T-helper 22 cell (primary cell): Measurements from ENCODE around the gene DOCK2.
"Not testable (repeated sequence)": the region's sequence is repeated elsewhere in the genome, so short reads cannot be mapped to it uniquely, and the experiment has no call there.

Source experiments
- DNase-seq: peaks from one replicate; pipeline ENCODE4 v3.0.0-alpha.2; 2020; ENCODE audit warnings: low read depth

DOCK2 gene

DNA sequence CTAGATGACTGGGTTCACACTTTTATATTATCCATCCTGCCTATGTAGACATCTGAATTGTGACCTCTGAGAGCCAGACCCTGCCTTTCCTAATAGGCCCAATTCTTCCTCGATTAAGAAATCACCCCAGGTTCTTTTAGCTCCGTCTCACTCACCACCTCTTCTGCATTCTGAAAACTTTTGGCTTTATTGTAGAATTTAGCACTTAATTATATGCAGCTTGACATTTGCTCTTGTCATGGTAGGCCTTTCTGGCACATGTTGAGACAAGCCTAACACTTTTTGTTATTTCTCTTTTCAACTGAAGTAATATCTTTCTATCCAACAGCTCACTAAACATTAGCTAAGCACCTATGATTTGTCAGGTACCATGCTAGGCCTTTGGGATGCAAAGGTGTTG, 180.0 kb downstream of the DOCK2 start:
- DNase-seq = no peak

DNA sequence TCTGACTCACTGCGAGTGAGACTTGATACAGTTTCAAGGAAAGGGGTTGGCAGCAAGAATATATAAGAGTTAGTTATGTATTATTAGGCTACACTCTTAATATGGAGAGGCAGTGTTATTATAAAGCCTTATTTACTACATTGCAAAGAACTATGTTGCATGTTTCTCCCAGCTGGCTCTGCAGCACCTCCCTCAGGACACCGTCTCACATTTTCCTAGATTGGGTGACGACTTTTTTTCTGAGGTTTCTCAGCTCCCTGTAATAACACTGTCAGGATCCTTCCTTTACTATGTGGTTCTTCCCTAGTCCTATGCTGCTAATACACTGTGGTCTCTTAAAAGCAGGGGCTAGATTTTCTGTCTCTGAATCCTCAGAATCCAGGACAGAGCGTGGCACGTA, 189.5 kb downstream of the DOCK2 start:
- no peak for DNase-seq

DNA sequence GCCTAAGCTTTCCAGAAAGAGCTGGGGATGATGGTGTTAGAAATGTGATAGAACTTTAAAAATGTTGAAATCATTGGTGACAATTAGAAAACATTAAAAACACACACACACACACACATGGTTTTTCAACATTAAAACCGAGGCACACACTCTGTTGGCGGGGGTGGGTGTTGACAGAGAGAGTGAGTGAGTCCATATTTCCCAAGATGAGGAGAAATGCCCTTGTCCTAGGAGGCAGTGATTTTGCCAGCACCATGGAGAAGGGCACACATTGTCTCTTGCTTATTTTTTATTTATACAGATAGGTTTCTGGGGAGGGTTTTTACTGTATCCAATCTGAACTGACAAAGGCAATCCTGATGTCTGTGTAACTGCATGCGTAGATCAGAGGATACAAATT, 190.7 kb downstream of the DOCK2 start:
- DNase-seq = no peak

DNA sequence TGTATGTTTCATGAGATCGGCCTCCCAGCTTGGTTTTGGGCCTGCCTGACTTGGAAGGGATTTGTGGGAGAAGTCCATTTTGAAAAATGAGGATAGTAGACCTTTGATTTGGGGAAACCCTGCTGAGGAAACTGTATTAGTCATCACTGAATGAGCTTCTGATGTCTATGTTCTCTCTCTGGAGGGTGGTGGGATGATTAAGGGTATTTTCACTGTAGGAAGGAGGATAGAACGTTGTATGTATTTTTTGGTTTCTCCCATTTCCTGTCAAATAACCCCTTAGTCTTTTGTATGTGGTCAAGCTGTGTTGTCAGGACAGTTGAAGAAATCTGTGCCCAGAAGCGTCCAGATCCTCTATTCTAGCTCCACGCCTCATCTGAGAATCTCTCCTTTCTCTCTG, 191.3 kb downstream of the DOCK2 start:
- DNase-seq = no peak

DNA sequence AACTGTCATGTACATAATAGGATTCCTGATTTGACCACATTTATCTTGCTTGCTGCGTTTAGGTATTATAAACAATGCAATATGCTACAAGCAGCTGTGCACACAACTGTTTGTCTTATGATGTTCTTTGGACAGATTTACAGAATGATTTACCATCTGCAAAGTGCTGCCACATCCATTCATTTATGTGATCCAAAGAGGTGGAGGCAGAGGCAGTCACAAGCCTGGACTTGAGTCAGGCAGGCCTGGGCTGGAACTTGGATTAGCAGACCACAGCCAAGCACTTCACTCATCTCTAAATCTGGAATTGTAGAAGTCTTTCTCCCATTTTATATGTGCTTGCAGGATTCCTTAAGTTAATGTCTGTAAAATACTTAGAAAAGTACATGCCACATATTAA, 194.3 kb downstream of the DOCK2 start:
- DNase-seq = no peak

DNA sequence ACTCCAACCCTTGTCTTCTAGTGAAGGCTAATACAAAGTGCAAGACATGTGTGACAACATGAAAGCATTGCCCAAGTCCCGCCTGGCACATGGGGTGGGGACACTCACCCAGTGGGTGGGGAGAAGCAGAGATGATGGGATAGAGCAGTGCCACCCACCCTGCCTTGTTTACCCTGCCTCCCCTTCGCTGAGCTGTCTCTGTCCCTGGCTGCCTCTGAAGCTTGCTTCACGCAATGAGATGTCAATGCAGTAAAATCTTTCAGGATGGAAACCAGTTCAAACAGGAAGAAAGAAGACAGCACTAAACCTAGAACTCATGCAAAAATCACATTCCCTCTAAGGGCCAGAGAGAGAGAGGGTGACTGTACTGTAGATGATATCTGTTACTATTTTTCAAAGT, 195.2 kb downstream of the DOCK2 start:
- no peak for DNase-seq

DNA sequence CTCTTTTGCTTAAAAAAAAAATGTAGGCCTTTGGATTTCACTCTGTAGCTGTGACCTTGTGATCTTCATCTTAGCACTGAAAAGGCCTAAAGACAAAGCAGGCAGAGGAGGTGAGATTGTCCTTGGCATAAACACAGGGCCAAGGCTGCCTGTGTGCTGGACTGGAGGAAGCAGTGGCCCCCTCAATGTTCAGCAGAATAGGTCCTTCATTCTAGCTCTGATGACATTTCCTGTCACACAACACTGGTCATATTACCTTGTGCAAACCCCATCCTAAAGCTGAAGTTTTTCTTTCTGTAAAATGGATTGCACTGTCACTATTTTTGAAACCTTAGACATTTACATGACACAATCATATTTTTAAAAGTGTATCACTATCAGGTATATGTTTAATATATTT, 195.8 kb downstream of the DOCK2 start:
- no peak for DNase-seq

DNA sequence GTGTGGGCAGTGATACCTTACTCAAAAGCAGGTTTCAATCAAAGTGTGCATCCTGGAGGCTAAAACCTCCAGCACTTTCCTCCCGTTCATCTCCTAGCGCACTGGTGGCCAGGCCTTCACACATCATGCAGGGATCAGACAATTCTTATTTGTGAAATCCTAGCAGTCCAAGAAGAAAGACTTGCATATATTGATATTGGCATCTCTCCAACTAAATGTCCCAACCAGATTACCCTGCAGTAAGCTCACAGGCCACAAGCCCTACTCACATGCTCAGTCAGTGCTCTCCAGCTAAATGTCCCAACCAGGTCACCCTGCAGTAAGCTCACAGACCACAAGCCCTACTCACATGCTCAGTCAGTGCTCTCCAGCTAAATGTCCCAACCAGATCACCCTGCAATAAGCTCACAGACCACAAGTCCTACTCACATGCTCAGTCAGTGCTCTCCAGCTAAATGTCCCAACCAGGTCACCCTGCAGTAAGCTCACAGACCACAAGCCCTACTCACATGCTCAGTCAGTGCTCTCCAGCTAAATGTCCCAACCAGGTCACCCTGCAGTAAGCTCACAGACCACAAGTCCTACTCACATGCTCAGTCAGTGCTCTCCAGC, 196.7 kb downstream of the DOCK2 start:
- DNase-seq = not testable (repeated sequence)

DNA sequence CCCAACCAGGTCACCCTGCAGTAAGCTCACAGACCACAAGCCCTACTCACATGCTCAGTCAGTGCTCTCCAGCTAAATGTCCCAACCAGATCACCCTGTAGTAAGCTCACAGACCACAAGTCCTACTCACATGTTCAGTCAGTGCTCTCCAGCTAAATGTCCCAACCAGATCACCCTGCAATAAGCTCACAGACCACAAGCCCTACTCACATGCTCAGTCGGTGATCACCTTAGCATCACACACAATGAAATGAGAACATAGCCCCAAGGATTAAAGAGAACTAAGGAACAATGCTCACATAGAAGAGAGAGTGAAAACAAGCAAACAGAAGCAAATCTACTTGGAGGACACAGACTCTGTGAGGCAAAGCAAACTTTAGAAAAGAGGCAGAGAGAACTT, 197.5 kb downstream of the DOCK2 start:
- DNase-seq = not testable (repeated sequence)

DNA sequence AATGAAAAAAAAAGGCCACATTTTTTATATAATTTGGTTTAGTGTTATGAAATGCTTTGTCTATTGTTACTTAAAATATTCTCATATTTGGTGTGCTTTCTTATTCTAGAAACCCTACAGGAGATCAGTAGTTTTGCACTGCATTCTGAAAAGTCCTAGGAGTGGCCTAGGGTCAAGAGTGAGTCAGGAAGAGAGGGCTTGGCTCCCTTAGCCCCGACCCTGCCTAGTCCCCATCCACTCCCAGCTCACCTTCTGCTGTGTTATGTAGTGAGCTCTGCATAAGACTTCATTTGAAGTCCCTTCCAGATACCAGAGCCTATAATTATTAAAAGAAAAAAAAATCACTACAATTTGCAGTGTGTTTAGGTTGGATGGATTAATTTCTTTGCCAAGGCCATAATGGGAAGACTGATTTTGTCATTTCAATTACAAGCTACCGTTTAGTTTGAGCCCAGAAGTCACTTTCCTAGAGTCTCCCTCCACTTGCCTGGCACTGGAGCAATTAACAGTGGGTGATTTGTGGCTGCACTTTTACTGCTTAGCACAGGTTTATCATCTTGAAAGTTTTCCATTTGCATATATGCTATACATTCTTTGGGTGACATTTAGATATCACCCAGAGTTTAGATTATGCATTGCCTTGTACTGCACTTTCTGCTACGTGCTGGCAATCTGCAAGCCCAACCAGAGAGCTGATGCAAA, 199.9 kb downstream of the DOCK2 start:
- DNase-seq = no peak

DNA sequence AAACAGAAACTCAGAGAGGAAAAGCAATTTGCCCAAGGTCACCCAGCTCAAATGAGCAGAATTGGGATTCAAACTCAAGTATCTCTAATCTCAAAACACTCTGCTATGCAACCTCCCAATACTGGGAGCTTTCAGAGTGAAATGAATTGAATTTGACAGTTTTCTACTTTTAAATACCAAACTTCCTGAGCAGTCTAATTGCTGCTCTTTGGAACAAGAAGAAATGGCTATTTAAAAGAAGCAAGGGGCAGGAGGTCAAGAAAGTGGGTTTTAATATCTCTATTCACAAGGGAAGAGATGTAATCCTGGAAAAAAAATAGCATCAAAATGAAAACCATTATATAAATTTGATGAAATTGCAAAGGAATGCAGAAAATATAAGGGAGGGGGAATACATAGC, 200.6 kb downstream of the DOCK2 start:
- DNase-seq = no peak

DNA sequence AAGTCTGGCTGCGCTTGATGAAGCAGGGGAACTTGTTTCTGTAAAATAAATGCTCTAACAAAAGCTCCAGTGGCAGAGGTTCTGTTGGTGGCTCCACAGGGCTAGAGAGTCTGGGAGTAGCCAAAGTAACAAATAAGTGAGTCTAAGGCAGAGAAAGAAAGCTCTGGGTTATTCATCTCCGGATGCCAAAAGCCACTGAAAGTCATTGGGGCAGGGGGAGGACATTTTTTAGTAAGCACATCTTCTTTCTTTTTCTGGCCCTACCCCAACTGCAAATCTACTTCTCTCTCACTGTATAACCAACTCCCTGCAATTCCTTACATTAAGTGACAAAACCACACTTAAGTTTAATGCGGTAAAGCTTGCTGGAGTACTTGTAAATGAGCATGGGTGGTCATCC, 201.6 kb downstream of the DOCK2 start:
- DNase-seq = no peak

DNA sequence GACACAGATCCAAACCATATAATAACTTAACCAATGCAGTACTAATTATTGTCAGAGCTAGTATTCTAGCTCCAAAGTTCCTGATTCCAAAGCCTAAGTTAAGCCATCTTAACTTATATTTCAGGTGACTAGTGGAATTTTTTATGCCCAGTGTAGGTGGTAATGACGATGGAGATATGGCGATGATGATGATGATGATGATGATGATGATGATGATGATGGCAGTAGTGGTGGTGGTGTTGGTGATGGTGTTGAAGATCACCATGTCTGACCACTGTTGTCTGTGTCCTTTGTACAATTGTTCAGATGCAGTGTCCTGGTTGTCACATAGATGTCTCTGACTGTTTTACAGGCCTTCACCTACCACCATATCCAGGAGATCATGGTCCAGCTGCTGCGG, 203.3 kb downstream of the DOCK2 start:
- no peak for DNase-seq

DNA sequence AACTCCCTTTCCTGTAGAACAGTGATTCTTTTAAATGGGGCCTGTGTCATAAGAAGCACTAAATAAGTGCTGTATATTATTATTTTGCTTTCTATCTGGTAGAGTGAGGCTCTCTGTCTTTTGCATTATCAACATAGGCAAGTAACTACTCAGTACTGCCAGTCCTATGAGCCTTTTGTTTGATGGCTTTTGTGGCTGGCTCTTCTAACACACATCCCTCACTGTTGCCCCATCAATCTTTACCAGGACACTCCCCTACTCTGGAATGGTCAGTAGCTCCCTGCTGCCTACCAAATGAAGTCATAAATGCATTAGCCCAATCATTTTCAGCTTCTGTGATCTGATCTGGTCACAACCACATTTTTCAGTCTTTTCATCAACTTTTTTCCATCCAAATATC, 205.6 kb downstream of the DOCK2 start:
- DNase-seq = no peak

DNA sequence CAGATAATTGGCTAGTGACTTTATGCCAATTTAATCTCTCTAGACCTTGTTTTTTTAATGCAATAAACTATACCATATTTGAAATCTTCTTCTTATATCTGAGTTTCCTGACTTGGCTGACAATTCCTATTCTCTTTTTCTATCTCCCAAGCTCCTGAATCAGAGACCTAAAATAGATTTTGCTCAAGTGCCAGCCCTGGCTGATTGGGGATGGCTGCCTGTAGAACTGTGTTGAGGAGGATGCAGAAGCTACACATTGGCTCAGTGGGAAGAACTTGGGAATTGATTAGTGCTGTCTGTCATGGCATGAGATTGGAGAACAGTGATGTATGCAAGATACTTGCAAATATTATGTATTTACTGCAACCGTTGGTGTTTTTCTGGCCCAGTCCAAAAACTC, 210.4 kb downstream of the DOCK2 start:
- no peak for DNase-seq

DNA sequence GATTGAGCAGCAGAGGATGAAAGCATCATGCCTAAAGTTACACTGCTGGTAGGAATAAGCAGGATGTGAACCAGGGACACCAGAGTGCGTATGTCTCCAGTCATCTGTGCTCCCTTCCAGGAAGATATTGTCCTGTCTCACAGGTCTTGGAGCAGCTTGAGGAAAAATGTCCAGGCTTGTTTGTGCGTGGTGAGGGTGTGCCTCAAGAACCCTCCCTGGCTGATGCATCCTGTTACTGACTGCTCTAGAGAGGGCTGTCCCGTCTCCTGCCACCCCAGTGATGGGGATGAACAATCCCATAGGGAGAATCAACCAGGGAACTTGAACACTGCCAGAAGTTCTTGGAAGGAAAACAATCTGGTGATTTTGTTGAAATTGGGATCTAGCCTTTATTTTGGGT, 211.2 kb downstream of the DOCK2 start:
- DNase-seq = no peak

DNA sequence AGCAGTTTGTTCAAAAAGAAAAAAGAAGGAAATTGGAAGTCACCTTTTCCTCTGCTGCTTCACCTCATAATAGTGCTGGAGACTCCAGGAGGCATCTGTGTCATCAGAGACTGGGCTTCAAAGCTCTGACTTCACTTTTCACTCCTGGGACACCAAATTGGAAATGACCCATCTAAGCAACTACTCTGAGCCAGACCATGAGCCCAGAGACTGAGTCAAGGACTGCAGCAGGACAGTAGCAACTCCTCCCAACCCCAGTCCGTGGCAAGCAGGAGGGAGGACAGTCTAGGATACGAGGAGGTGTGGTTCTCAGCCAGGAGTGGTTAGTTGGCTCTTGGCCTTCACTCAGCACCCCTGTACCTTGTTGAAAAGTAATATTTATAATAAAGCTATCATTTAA, 211.7 kb downstream of the DOCK2 start:
- no peak for DNase-seq

DNA sequence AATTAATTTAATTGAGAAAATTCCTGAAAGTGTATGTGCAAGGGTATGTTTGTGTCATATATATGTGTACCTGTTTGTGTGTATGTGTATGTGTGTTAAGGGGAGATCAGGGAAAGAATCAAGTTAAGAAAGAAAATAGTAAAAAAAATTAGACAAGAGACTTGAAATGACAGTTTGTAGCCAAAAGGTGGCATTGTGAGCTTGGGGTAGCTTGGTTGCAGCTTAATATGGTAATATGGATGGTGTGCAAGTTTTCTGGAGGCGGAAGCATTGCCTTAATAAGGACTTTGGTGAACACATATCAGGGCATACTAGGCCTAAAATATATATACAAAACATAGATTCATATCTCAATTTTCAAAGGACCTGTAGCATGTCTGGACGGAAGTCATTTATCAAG, 213.3 kb downstream of the DOCK2 start:
- no peak for DNase-seq

DNA sequence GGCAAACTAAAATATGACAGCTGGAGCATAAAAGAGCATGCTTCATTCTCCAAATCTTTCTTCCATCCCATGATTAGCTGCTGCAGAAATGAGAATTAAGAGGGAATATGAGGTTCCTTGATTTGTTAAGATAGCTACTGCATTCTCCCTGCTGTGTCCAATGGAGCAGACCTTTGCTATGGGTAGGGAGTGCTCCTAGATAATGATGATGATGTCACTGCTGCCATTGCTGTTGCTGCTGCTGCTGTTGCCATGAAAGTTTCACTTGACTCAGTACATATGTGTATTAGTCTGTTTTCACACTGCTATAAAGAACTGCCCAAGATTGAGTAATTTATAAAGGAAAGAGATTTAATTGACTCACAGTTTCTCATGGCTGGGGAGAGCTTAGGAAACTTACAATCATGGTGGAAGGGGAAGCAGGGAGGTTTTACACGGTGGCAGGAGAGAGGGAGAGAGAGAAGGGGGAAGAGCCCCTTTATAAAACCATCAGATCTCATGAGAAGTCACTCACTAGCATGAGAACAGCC, 214.3 kb downstream of the DOCK2 start:
- DNase-seq = no peak

DNA sequence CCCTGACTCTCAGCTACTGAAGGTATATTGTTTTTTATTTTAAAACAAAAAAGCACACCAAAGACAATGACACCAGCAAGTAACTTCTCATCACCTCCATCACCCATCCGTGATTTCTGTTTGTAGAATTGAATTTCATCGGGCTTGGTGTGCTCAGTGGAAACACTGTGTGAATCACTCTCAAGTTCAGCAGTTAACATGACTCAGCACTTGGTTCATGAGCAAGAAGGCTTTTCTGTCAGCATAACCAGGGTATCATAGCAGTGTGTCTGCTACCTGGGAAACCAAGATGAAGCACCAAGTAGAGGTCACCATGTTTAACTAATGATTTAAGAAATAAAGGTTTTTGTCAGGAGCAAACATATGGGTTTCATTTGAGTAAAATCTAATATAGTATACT, 219.5 kb downstream of the DOCK2 start:
- no peak for DNase-seq

DNA sequence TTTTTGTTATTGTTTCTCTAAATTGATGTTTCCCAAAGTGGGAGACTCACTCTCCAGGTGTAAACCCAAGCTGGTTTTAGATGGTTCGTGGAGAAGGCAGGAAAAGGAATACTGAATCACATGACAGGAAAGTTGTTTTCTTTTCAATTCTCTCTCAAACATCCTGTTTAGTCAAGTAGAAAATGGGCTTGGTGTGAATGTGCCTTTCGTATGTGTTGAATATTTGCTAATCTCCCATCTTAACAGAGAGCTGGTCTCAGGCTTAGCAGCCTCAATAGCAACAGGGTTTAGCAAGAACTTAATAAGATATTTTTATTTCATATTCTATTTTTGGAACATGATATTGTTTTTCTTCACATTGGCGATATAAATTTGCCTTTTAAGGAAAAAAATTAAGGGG, 223.5 kb downstream of the DOCK2 start:
- DNase-seq = no peak

DNA sequence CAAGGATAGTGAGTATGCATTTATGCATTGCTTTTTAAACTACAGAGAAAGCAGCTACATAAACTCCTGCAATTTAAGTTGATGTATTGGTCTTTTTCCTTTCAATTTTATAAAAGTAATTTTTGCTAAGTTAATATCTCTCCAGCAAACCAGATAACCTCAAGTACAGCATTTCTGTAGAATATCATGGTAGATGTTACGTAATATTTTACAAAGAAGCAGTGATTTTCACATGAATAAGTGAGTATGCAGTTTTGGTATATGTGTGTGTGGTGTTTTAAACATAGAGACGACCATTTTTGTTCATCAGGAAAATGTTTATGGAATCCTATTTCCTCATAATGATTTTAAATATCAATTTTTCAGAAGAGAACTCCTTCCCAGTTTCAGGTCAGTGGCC, 224.4 kb downstream of the DOCK2 start:
- DNase-seq = no peak

DNA sequence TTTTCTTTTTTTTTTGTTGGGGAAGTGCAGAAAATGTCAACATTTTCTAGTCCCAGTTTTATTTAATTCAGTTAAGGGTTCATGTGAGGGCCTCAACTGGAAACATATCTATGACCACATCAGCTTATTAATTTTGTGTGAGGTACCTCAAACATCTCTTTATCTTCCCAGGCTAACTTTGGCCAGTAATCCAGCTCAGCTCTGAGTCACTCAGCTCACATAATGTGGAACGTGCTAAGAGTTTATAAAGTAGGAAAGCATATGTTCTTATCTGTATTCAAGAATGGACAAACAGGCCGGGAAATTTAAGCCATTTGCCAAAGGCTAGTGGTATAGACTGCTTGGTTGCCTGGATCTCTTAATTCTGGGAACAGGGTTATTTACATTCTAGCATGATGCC, 224.9 kb downstream of the DOCK2 start:
- no peak for DNase-seq

DNA sequence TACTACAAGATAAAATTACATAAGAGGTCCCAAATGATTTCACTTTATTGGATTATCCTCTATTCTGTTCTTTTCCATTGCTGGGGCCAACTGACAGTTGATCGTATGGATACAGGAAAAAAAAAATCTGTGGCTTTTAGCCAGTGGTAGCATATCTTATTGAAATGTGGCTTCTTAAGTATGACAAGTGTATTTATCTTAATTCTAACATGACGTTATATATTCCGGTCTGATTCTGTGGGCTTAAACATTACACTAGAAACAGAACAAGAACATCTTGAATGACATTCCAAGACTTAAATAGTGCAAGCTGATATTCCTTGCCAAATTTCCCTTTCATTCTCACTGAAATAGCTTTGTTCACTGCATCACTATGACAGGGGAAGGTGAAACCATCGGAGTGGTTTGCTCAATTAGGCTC, 225.3 kb downstream of the DOCK2 start:
- DNase-seq = no peak
